Epithelial cell of esophagus (primary cell): ENCODE data around the gene SPATA2.
"Not testable (repeated sequence)": the region's sequence is repeated elsewhere in the genome, so short reads cannot be mapped to it uniquely, and the experiment has no call there.

Experiments used
- DNase-seq: peaks from one replicate; pipeline ENCODE4 v3.0.0; 2010; ENCODE audit warnings: low read depth
- H3K4me3 ChIP-seq: 2 replicates; pipeline ENCODE4 v1.5.1; 2011; ENCODE audit warnings: mild to moderate bottlenecking, low read length, control low read depth
- CTCF ChIP-seq: IDR thresholded peaks from 2 replicates; pipeline ENCODE4 v1.5.1; 2011; ENCODE audit warnings: low read depth, mild to moderate bottlenecking, low read length, control low read depth, inconsistent platforms; ENCODE audit not compliant: insufficient read depth; ENCODE audit errors: missing control alignments

SPATA2 gene

GRCh38 chr20:49901588-49901987, 13.7 kb downstream of the SPATA2 start:
- no peak overlapping the region for H3K4me3 ChIP-seq
- DNase-seq = no peak
- TF ChIP-seq CTCF = no peak

- no peak for TF ChIP-seq CTCF
- DNase-seq = no peak
- H3K4me3 ChIP-seq = no peak overlapping the region
Observed at GRCh38 chr20:49899541-49900383, 15.6 kb downstream of the SPATA2 start.

GRCh38 chr20:49896204-49896603, 19.1 kb downstream of the SPATA2 start:
- no peak for TF ChIP-seq CTCF
- no peak for DNase-seq
- H3K4me3 ChIP-seq = no peak overlapping the region

GRCh38 chr20:49895474-49896093, 19.7 kb downstream of the SPATA2 start:
- H3K4me3 ChIP-seq, DNase-seq: not testable (repeated sequence)

GRCh38 chr20:49894073-49894470, 21.3 kb downstream of the SPATA2 start:
- H3K4me3 ChIP-seq = no peak overlapping the region

GRCh38 chr20:49893242-49894072, 21.9 kb downstream of the SPATA2 start:
- DNase-seq = no peak
- no peak overlapping the region for H3K4me3 ChIP-seq

More at GRCh38 chr20:49894073-49894470, 21.3 kb downstream of the SPATA2 start:
- no peak for TF ChIP-seq CTCF
- DNase-seq = no peak

More at GRCh38 chr20:49893242-49894072, 21.9 kb downstream of the SPATA2 start:
- no peak for TF ChIP-seq CTCF
